GM19452 (cell line): ENCODE results near the gene NCKAP5.

Source experiments
- ATAC-seq: cut with Tn5 transposase; IDR thresholded peaks from one replicate; pipeline ENCODE4 v1.9.1; 2021; ENCODE audit not compliant: unreplicated experiment

The NCKAP5 gene

GRCh38 chr2:132654968-132655367 is 913.3 kb downstream of the NCKAP5 start:
- no peak for ATAC-seq

DNA sequence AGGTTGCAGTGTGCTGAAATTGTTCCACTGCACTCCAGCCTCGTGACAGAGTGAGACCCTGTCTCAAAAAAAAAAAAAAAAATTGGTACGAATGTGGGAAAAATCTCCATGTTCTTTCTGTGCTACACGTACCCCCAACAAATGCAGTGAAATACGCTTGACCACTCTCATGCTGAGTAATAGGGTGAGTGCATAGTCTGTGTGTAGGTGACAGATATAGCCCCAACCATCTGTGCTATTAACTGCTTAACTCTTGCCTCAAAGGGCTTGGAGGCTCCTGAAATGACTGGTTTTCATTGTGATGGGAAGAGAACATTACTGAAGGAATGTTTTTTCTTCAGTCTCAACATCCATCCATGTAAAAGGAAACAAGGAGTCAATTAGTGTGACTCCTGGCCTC is 913.9 kb downstream of the NCKAP5 start:
- no peak for ATAC-seq

DNA sequence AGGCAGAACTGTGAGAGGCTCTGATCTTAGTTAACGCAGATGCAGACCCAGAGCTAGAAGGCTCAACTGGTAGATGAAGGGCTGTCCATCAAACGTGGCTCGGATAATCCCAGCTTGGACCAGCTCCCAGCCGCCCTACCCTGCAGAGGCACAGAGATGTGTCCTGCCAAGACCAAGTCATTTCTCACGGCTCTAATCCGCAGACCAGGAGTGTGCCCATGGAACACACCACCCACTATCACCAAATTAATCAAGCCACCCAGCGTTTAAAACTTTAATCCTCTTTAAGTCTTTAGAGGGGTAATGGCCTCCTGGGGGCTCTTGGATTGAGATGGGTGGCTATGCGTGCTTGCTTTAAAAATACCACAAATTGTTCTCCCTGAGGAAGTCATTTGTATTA is 915.8 kb downstream of the NCKAP5 start:
- ATAC-seq = no peak

GRCh38 chr2:132651115-132652045 is 916.9 kb downstream of the NCKAP5 start:
- ATAC-seq = no peak

GRCh38 chr2:132646540-132647108 is 921.6 kb downstream of the NCKAP5 start:
- no peak for ATAC-seq

- no peak for ATAC-seq
These were observed 922.3 kb downstream of the NCKAP5 start for GRCh38 chr2:132645722-132646539.

DNA sequence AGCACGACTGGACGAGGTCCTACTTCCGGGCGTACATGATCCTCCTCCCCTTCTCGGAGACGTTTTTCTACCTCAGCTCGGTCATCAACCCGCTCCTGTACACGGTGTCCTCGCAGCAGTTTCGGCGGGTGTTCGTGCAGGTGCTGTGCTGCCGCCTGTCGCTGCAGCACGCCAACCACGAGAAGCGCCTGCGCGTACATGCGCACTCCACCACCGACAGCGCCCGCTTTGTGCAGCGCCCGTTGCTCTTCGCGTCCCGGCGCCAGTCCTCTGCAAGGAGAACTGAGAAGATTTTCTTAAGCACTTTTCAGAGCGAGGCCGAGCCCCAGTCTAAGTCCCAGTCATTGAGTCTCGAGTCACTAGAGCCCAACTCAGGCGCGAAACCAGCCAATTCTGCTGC is 923.1 kb downstream of the NCKAP5 start:
- ATAC-seq = no peak

GRCh38 chr2:132642415-132642814 is 925.8 kb downstream of the NCKAP5 start:
- ATAC-seq = no peak

DNA sequence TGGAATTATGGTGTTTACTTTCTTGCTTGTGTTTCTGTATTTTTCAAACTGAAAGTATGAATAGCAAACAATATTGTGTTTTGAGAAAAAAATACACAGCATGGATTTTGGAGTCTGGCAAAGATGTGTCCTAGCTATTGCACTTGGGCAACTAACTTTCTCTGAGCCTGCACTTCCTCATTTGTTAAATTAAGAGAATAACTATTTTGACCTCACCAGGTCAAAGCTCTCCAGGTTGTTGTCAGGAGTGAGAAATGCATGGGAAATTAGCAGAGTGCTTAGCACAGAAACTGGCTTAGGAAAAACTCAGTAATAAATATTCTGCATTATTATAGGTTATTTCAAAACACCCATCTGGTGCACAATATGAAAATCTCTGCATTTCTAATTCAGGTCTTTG is 926.4 kb downstream of the NCKAP5 start:
- no peak for ATAC-seq

GRCh38 chr2:132640116-132640515 is 928.1 kb downstream of the NCKAP5 start:
- no peak for ATAC-seq

- no peak for ATAC-seq
These were observed 929.8 kb downstream of the NCKAP5 start for GRCh38 chr2:132638313-132639040.

DNA sequence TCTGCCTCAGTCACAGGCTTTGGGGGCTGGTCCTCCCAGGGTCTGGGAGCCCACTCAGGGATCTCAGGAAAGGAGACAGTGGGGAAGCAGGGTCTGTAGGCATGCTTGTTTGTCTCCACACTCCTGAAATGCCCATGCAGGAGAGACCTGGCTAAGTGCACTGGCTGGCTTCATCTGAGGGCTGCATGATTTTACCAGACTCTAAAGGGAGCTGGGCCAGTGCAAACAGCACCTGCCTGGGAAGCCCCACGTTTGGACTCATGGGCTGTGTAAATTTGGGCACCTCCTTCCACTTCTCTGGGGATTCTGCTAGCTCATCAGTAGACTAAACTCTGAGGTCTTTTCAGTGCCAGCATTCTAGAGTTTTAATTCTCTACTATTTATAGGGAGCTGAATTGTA is 931.9 kb downstream of the NCKAP5 start:
- ATAC-seq = no peak

DNA sequence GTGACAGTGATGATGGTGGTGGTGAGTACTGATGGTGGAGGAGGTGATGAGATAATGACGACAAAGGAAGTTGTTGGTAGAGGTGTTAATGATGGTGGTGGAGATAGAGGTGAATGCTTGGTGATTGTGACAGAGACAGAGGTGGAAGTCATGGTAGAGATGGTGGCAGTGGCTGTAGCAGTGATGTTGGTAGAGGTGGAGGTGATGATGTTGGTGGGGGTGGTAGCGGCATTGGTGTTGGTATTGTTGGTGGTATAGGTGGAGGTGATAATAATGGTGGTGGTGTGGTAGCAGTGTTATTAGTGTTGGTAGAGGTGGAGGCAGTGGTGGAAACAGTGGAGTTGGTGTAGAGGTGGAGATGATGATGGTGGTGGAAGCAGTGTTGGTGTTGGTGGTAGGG is 934.6 kb downstream of the NCKAP5 start:
- no peak for ATAC-seq

GRCh38 chr2:132632000-132632649 is 936.1 kb downstream of the NCKAP5 start:
- ATAC-seq = no peak

DNA sequence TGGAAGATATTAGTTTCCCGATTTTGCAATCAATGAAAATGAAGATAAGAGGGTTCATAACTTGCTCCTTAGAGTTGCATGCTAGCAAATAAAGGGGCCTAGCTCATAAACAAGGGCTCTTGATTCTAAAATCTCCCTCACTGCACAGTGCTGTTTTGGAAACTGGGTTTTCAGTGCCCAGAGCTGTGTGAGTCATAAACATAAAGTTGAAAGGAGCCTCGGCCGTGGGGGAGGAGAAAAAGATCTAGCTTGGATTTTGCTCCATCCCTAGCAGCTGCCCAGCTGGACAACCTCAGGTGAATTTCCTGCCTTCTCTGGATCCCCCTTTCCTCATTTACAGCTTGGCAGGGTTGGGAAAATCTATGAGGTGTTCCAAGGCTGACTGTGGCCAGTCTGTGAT is 940.7 kb downstream of the NCKAP5 start:
- ATAC-seq = no peak

GRCh38 chr2:132623096-132623839 is 945.0 kb downstream of the NCKAP5 start:
- ATAC-seq = no peak
